Stimulated activated naive CD4-positive, alpha-beta T cell treated with Interleukin-2 at 50 U/mL for 16 hours (primary cell): ENCODE measurements around the gene INO80C.

Experiments
- DNase-seq: peaks from one replicate; lab custom pipeline; 2025; lab: John Stamatoyannopoulos, UW

Gene INO80C, protein sequence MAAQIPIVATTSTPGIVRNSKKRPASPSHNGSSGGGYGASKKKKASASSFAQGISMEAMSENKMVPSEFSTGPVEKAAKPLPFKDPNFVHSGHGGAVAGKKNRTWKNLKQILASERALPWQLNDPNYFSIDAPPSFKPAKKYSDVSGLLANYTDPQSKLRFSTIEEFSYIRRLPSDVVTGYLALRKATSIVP

DNA sequence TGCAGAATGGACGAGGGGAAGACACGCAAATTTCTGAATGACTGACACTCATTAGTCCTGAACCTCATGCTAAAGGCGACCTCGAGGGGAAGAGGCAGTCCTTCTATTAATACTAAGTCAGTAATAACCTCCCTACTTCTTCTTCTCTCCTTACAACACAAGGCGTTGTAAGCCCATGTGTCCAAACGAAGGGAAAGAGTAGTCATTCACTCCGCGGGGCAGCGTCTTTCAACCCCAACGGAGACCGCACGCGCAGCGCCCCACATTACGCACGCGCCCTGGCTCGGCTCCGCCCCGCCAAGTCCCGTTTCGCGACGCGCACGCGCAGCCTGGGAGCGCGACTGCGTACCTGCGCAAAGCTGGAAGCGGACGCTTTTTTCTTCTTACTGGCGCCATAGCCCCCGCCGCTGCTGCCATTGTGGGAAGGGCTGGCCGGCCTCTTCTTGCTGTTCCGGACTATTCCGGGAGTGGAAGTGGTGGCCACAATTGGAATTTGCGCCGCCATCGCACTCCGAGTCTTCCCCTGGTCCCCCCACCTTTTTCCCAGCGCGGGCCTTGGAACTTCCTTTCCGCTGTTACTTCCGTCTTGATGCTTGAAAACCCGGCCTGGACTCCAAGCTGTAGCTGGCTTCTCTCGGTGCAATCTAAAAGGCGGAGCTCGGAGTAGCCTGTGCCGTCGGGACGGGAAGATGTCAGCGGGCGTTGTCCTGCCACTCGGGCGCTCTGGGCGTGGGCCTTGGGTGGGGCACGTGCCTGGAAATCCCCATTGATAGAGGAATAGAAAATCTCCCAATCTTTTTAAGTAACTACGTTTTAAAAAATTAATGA lies at the start of gene INO80C:
Gene INO80C (minus strand): TSS at position 591 of the 828 bp plus-strand sequence. CDS start 86 bp downstream, at position 505.
- DNase-seq, result peak; percentile 90

- no peak for DNase-seq
Measured at GRCh38 chr18:35547008-35547605, 49.3 kb upstream of the INO80C start.

DNA sequence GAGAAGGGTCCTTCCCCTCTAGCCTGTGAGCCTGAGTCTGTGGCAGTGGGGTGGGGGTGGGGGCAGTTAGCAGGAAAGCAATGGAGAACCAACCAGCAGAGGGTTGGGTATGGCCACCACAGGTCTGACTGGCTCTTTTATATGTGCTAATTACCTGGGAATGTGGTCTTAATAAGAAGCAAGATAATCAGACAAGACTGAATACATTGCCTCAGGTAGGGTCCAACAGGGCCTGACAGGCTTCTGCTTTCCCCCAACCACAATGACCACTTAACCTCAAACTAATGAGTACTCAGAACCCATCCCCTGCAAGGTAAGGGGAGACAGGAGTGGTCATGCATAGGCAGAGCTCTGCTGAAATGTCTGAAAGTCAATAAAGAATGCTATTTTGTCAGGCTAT lies 44.6 kb upstream of the INO80C start:
- no peak for DNase-seq

DNA sequence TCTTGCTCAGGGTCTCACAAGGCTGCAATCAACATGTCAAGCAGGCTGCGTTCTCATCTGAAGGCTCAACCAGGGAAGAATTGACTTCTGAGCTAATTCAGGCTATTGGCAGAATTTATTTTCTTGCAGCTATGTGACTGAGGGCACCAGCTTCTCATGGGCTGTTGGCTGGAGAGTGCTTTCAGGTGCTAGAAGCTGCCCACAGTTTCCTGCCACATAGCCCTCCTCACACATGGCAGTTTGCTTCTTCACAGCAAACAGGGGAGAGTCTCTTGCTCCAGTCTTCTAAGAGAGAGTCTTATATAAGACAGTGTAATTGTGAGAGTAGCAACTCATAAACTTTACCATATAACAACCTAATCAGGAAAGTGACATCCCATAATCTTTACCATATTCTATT lies 37.5 kb upstream of the INO80C start:
- DNase-seq, result no peak

- no peak for DNase-seq
Measured at GRCh38 chr18:35533916-35534405, 36.2 kb upstream of the INO80C start.

GRCh38 chr18:35528749-35529274 lies 31.1 kb upstream of the INO80C start:
- DNase-seq, result no peak

DNA sequence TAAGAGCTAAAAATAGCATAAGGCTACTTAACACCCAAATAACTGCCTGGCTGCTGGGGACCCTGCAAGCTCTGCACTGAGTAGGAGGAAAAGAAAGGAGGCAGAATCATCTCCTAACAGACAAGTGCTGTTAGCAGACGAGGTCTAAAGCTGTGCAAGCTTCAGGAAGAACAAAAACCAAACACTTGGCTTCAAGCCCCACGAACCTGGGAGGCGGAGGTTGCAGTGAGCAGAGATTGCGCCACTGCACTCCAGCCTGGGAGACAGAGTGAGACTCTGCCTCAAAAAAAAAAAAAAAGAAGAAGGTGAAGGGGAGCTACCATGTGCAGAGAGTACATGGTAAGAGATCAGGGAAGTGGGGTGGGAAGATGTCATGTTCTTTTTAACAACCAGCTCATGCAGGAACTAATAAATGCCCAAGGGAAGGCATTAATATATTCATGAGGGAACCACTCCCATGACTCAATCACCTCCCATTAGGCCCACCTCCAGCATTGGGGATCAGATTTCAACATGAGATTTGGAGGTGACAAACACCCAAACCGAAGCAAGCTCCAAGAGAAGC lies 28.8 kb upstream of the INO80C start:
- DNase-seq, result no peak

DNA sequence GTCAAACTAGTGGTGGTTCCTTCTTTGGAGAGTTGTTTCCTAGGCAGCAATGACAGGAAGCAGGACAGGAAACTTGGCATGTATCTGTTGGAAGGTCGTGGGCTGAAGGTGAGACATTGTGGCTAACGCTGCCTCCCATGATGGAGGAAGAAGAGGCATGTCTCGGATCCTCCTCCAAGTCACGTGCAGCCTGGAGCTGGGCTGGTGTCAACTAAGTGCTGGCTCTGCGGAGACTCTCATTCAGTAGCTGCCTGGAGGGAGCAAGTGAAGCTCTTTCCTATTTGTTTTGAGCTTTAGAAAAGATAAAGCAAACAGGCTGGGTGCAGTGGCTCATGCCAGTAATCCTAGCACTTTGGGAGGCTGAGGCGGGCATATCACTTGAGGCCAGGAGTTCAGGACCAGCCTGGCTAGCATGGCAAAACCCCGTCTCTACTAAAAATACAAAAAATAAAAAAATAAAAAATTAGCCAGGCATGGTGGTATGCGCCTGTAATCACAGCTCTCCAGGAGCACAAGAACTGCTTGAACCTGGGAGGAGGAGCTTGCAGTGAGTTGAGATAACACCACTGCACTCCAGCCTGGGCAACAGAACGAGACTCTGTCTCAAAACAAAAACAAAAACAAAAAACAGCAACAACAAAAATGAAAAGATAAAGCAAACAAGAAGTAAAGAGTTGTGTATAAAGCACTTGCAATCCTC lies 28.2 kb upstream of the INO80C start:
- no peak for DNase-seq

GRCh38 chr18:35524226-35524625 lies 26.5 kb upstream of the INO80C start:
- no peak for DNase-seq

DNA sequence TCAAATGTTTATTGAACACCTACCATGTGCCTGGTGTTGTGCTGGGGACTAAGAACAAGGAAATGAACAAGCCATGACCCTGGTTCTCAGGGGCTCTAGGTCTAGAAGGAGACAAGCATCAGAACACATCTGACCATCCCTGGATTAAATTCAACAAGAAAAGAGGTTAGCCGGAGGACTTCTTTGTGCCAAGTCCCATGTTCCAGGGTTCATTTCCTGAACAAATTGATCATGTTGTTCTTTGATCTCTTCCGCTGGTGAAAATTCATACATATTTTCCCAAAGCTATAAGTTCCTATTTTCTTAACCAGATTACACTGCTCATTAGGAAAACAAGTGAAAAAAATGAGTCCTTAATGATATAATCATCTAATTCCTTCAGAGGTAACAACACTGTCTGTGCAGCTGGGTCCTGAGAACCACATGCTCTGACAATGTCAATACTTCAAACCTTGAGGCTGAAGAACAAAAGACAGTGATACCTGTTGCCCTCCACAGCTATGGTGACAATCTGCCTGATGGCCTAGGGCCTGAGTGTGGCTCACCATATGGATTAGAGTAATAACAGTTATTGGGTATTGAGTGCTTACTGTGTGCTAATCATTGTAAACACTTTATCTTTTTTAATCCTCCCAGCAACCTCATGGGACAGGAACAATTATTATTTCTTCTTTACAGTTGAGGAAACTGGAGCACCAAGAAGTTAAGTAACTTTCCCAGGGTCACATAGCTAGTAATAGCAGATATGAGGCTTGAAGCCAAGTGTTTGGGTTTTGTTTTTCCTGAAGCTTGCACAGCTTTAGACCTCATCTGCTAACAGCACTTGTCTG lies 24.6 kb upstream of the INO80C start:
- no peak for DNase-seq

- DNase-seq, result no peak
Measured at GRCh38 chr18:35521133-35521532, 23.4 kb upstream of the INO80C start.

DNA sequence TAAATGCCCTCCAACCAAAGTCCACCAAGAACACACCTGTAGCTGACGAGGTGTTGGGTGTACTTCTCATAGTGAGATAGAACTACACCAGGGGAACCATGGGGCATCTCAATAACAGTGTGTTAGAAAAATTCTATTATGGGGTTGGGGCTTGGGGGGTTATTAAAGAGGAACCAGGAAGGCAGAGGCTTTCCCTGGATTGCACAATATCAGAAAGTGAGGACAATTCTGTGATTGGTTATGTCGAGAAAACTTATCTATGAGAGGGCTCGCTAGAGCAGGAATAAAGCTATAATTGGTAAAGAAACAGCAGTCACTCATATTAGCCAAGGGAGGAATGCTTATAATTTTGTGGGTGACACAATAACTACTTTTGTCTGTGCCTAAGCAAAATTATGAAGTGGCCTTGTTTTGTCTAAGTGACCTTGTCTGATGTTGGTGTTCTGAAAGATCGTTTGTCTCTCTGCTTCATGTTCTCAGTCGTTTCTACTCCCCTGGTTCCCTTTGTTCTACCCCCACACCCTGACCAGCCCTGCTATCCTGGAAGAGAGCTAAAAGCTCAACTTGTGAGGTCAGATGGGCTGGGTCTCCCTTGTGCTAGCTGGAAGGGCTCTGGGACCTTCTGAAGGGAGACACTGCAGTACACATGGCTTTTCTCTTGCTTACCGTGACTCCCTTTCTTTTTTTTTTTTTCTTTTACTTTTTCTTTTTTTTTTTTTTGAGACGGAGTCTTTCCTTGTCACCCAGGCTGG lies 21.6 kb upstream of the INO80C start:
- no peak for DNase-seq

GRCh38 chr18:35517715-35518114 lies 20.0 kb upstream of the INO80C start:
- DNase-seq, result no peak

DNA sequence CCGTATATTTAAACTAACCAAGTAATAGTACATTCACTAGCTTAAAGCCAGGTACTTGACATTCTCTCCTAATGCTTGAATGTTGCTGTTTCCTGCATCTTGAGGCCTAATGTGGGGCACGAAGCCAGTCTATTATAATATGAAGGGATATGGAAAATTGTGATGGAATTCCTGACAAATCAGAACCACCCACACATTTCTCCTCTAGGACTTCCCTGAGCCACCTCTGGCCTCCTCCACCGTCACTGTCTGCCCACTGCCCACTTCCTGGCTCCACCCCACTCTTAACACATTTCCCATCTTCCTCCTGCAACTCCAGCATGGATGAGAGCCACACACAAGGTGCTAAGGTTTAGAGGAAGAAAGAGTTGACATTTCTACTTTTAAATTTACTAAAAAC lies 19.0 kb upstream of the INO80C start:
- no peak for DNase-seq

DNA sequence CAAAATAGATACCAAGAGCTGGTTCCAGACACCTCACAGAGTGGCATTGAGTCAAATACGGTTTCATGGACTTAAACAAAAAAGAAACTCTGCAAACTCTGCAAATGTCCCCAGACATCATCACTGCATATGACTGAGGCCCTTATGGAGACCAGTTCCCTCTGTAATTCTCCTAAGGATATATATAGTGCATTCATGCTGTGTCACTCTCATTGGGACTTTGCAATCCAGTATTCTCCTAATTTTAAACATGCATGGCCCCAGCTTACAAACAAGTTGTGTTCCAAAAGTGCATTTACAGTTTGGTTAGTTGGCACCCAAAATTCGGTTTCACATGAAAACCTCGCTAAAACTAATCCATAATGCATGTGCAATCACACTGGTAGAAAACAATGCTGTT lies 18.6 kb upstream of the INO80C start:
- DNase-seq, result no peak

GRCh38 chr18:35515460-35516130 lies 17.8 kb upstream of the INO80C start:
- no peak for DNase-seq

DNA sequence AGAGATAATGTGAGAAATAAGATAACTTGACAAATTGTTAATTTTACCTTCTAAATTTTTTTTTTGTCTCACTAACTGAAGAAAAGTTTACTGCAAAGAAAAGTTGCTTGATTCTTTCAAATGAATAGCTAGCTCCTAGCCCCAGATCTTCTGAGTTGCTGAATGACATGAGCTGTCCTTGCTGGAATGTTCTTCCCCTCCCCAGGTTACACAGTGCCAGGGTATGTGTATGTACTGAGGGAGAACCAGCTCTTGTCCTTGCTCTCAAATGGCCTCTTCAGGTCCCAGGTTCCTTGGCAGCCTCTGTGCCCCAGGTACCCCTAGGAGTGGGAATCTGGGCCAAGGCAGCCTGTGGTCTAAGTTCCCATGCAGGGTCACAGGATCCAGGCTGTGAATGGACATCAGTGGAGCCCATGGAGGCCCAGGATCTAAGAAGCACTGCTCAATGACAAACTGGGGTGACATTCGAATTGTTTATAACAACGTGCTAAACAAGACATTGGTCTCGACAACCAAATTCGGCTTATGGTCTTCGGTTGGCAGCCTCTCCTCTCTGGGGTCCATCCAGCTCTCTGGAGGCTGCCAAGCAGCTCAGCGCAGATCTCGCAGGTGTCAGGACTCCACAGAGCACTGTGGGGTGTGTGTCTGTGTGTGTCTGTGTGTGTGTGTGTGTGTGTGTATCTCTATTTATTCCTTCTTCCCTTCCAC lies 17.1 kb upstream of the INO80C start:
- DNase-seq, result no peak

DNA sequence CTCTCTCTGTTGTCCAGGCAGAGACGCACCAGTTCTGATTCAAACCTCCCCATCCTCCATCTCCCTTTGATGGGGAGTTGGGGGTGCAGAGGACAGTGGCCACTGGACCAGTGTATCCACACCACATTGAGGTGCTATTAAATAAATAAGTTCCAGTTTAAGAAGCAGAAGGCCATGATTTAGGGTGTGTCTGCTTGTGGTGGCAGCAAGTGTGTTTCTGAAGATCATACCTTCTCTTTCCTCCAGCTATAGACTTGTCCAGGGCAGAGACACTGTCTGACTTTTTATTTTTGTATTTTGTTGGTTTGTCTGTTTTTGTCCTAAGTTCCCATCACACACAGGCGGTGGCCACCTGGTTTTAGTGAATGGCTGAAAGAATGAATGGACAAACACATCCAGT lies 16.5 kb upstream of the INO80C start:
- DNase-seq, result no peak
